GM23248 (cell line): ENCODE measurements around the gene PIP4K2C.
"Not testable (repeated sequence)": the region's sequence is repeated elsewhere in the genome, so short reads cannot be mapped to it uniquely, and the experiment has no call there.

ENCODE experiments used
- EZH2 ChIP-seq: fragments of 200-600 bp; sonication (generic); IDR thresholded peaks from 2 replicates; pipeline ENCODE4 v1.6.1; 2018; ENCODE audit warnings: antibody characterized with exemption, mild to moderate bottlenecking; ENCODE audit not compliant: insufficient read depth, poor library complexity, severe bottlenecking
- EZH2phosphoT487 ChIP-seq: fragments of 200-600 bp; sonication (generic); IDR thresholded peaks from 2 replicates; pipeline ENCODE4 v1.6.1; 2018; ENCODE audit warnings: antibody characterized with exemption, moderate library complexity, mild to moderate bottlenecking, low read depth; ENCODE audit not compliant: insufficient read depth

GRCh38 chr12:57570438-57570837 lies 20.6 kb upstream of the PIP4K2C start:
- not testable (repeated sequence) for TF ChIP-seq EZH2, EZH2phosphoT487
